ENCODE results near the gene BRI3.

Gene BRI3

DNA sequence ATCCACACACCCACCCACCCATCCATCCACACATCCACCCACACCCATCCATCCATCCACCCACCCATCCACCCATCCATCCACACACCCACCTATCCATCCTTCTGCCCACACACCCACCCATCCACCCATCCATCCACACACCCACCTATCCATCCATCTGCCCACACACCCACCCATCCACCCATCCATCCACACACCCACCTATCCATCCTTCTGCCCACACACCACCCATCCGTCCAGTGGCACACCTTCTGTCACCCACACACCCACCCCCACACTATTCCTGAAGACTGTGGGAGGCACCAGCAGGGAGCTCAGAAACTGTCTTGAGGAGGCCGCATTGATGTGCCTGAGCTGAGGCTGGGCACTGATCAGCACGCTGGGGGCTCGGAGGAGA, 38.6 kb upstream of the BRI3 start:
- no peak overlapping the region for H3K27ac ChIP-seq
- no peak overlapping the region for H3K4me3 ChIP-seq
- TF ChIP-seq, protein P1, sequence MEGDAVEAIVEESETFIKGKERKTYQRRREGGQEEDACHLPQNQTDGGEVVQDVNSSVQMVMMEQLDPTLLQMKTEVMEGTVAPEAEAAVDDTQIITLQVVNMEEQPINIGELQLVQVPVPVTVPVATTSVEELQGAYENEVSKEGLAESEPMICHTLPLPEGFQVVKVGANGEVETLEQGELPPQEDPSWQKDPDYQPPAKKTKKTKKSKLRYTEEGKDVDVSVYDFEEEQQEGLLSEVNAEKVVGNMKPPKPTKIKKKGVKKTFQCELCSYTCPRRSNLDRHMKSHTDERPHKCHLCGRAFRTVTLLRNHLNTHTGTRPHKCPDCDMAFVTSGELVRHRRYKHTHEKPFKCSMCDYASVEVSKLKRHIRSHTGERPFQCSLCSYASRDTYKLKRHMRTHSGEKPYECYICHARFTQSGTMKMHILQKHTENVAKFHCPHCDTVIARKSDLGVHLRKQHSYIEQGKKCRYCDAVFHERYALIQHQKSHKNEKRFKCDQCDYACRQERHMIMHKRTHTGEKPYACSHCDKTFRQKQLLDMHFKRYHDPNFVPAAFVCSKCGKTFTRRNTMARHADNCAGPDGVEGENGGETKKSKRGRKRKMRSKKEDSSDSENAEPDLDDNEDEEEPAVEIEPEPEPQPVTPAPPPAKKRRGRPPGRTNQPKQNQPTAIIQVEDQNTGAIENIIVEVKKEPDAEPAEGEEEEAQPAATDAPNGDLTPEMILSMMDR (IDR thresholded peaks at IDR 0.05): no peak
- no peak for DNase-seq (ENCODE audit: low spot score)

GRCh38 chr7:98244871-98245270, 36.6 kb upstream of the BRI3 start:
- no peak overlapping the region for H3K4me3 ChIP-seq
- no peak overlapping the region for H3K27ac ChIP-seq
- DNase-seq (ENCODE audit: low spot score): no peak
- TF ChIP-seq, protein P1 (IDR thresholded peaks at IDR 0.05): no peak

GRCh38 chr7:98248156-98248555, 33.3 kb upstream of the BRI3 start:
- TF ChIP-seq, protein P1 (IDR thresholded peaks at IDR 0.05): no peak
- Histone ChIP-seq H3K4me3 (no peak overlapping the region), H3K27ac (no peak overlapping the region)
- no peak for DNase-seq (ENCODE audit: low spot score)

GRCh38 chr7:98249106-98249505, 32.4 kb upstream of the BRI3 start:
- DNase-seq (ENCODE audit: low spot score): no peak
- TF ChIP-seq, protein P1 (IDR thresholded peaks at IDR 0.05): no peak
- Histone ChIP-seq H3K4me3 (no peak overlapping the region), H3K27ac (peak overlapping the region in 1 of 2 donors; percentile 45)

GRCh38 chr7:98250789-98251188, 30.7 kb upstream of the BRI3 start:
- DNase-seq (ENCODE audit: low spot score): no peak
- Histone ChIP-seq H3K4me3 (peak overlapping the region; percentile 92), H3K27ac (peak overlapping the region in 1 of 2 donors; percentile 84)
- TF ChIP-seq, protein P1 (IDR thresholded peaks at IDR 0.05): no peak

DNA sequence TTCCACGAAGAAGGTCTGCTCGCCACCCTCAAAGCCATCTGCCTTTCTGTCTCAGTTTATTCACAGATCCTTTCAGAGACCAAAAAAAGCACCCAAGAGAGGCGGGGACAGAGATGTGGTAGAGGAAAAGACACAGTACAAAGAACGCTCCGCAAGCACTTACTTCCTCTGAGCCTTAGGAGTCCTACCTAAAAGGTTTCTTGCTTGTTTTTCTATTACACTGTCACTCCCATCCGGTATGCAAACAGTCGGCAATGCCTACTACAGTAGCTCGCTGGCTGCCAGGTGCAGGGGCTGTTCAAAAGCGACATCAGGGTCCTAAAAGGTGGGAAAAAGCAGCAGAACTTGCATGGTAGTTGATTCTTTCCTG, 30.3 kb upstream of the BRI3 start:
- DNase-seq (ENCODE audit: low spot score): no peak
- H3K27ac ChIP-seq: peak overlapping the region in 1 of 2 donors; percentile 84
- H3K4me3 ChIP-seq: peak overlapping the region; percentile 92
- TF ChIP-seq, protein P1 (IDR thresholded peaks at IDR 0.05): no peak

GRCh38 chr7:98251601-98252424, 29.7 kb upstream of the BRI3 start, which contains the start of gene TECPR1:
Gene TECPR1, minus strand, starts transcription at chr7:98252232. Its CDS starts 6,086 bp downstream, at chr7:98246146.
- peak; percentile 97 for DNase-seq (ENCODE audit: low spot score)
- TF ChIP-seq, protein P1 (IDR thresholded peaks at IDR 0.05): no peak
- H3K4me3 ChIP-seq: peak within 1 kb of the TSS; percentile 92
- H3K27ac ChIP-seq: peak within 1 kb of the TSS; percentile 64 to 84
